Suppressor macrophage treated with lipopolysaccharide for 1 hour (primary cell): ENCODE results near the gene POR.

ENCODE experiments used
- DNase-seq, 3 donors: peaks; one replicate each; pipeline ENCODE4 v3.0.0-alpha.2; 2020 to 2022

Gene POR

DNA sequence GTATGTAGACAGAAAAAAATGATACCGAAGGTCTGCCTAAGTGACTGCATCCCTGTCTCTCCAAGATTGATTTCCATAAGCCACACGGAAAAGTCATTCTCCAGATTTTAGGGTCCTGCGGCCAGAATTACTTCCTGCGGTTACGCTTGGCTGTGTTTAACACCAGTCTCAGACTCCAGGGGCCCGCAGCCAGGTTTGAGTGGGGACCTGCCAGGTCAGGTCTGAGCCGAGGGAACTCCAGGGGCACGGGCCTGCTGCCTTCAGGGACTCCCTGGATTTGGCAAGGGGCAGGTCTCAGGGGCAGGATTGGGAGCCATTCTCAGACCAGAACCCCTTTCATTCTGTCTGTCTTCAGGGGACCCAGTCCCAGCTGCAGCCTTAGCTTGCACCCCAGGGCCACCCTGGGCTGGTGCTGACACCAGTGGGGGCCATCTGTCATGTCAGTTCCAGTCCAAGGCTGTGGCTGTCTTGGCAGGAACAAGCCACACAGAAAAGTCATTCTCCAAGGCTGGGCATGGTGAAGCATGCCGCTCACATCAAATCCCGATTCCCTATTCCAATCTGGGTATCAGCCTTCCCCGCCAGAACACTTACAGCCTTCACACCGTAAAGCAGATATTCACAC is 40.5 kb downstream of the POR start:
- DNase-seq, result no peak

DNA sequence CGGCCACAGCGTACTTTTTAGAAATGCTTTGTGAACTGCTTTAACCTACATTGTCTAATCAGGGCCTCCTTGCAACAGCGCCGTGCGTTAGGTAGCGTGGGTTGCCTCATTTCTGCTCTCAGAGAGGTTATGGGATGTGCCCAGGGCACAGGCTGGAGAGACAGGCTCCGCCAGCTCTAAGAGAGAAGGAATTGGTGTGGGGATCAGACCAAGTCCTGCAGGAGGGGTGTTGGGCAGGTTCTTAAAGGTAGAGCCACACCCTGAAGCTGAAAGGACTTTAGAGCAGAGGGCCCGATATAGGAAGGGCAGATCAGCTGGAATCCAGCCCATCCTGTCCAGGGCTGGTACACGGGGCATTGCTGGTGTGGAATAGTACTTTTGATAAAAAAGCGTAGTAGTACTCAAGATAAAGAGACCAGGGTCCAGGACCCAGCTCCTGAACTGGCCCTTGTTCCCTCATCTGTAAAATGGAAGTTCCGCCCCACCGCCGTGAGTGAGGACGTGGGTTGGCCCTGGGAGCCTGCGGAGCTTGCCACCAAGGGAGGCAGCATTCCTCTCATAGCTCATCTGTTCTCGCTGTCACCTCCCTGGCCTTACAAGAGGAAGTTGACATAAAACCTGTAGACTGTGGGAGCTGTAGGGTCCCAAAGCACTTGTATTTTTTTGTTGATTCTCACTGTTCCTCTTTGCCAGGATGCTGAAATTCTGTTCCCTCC is 42.2 kb downstream of the POR start:
- DNase-seq, result no peak

DNA sequence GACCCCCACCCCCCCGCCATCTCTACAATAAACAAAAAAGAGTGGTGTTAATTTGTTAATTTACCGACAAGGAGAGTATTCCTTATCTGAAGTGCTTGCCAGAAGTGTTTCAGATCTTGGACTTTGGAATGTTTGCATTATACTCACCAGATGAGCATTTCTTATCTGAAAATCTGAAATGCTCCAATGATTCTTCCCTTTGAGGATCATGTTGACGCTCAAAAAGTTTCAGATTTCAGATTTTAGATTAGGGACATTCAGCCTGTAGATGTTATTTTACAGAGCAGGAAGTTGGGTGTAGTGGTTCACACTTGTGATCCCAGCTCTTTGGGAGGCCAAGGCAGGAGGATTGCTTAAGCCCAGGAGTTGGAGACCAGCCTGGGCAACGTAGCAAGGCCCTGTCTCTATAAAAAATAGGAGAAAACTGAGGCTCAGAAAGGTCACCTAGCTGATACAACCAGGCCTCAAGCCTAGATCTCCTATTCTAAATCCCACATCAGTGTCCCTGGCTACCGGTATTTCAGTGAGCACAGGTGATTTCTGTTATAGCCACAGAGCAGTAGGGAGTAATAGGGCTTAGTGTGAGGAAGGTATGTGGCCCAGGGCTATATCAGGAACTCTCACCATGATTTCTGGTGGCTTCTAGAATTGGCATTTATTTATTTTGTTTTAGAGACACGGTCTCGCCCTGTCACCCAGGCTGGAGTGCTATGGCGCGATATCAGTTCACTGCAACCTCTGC is 44.0 kb downstream of the POR start:
- DNase-seq, result no peak

DNA sequence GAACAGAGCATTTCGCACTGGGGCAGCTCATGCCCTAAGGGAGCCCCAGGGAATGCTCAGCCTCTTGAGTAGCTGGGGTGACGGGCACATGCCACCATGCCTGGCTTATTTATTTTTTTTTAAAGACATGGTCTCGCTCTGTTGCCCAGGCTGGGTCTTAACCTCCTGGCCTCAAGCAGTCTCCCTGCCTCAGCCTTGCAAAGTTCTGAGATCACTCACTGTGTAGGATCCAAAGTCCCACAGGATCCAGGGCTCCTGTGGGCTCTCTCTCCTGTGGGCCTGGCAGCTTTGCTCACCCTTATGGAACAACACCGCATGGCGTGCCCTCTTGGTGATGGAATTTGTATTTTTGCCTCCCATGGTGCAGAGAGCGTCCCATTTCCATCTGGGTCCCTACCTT is 45.4 kb downstream of the POR start:
- DNase-seq, result no peak

DNA sequence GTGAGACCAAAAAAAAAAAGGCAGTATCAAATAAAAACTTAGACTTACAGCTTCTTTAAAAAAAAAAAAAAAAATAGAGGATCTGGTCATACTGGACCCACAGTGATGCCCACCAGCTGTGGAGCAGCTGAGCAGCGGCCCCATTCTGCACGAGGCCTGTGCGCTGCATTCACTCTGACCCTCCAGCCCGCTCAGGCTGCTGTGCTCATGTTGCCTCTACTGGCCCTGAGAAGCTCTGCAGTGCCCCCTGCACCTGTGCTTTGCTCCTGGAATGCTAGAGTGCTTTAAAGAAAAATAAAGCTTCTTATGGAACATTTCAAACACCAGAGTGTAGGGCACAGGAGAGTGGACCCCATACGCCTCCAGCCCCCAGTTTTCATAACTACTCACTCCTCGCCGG is 46.3 kb downstream of the POR start:
- DNase-seq, result no peak

- no peak for DNase-seq
These were observed 47.8 kb downstream of the POR start for GRCh38 chr7:75962607-75963380.

DNA sequence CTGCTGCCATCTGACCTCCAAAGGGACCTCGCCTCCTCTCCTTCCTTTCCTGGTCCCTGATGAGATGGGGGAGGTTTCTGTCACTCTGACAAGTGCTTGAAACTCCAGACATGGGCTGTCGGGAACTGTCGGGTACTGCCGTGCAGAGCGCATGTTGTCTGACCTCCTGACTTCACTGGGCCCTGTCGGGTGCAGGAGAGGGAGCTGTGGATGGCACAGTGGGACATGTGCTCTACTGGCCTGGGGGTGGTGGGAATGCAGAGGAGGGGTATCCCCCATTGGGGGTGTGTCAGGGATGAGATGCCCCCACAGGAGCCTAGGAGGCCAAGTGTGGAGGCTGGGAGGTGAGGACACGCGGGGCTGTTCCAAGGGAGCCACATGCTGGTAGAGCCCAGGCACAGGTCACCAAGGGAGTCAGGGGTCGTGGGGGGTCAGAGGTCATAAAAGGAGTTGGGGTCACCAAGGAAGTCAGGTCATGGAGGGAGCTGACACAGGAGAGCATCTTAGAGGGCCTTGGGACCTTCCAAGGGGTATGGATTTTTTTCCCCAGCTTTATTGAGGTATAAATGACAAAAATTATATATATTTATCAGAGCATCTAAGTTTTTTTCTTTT is 48.5 kb downstream of the POR start:
- no peak for DNase-seq

GRCh38 chr7:75965617-75966016 is 50.7 kb downstream of the POR start:
- no peak for DNase-seq

DNA sequence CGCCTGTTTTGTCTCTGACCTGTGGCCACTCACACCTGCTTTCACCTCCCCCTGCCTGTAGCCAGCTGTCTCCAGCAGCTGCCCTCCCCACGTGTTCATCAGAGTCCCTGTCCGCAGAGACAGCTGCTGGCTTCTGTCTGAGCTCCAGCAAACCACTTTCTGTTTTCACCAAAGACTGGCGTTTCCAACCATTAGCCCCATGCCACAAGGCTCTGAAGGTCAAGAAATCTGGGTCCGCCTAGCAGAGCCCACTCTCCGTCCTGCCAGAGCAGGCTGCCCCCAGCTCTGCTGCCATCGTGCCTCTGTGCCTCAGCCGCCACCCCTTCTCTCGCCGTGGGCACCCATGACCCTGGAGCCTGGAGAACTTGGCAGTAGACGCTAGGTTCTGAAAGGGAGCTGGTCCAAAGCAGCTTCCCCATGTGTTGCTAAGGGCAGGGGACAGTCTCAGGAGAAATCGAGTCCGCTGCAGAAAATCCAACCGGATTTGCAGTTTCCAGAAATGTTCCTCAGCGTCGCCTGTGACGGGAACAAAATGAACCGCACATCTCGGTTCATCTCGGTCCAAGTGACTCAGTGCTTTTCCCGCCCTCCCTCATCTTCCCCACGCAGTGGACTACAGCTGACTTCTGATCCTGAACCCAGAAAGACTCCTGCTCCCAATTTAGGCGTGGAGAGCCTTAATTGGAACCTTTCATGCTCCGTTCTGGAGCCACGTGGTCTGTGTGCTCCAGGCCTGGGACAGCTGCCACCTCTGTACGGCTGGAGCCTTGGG is 51.4 kb downstream of the POR start:
- no peak for DNase-seq

DNA sequence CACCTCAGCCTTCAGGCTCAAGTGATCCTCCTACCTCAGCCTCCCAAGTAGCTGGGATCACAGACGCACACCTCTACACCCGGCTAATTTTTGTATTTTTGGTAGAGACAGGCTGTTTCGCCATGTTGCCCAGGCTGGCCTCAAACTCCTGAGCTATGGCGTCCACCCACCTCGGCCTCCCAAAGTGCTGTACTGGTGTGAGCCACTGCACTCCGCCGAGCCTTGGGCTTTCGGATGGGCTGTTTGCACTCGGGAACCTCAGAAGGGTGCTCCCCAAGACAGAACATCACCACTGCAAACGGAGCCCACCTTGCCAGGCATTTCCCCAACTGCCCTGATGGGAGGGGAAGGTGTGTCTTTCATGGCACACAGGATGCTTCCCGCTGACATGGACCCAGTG is 52.1 kb downstream of the POR start:
- no peak for DNase-seq

GRCh38 chr7:75967487-75967997 is 52.6 kb downstream of the POR start:
- DNase-seq, result peak; percentile 65 to 67 (median 66)

- no peak for DNase-seq
These were observed 53.1 kb downstream of the POR start for GRCh38 chr7:75968012-75968411.

GRCh38 chr7:75968561-75969001 is 53.6 kb downstream of the POR start:
- DNase-seq, result no peak

GRCh38 chr7:75969182-75969581 is 54.2 kb downstream of the POR start:
- DNase-seq, result no peak

- no peak for DNase-seq
These were observed 54.9 kb downstream of the POR start for GRCh38 chr7:75969704-75970498.

DNA sequence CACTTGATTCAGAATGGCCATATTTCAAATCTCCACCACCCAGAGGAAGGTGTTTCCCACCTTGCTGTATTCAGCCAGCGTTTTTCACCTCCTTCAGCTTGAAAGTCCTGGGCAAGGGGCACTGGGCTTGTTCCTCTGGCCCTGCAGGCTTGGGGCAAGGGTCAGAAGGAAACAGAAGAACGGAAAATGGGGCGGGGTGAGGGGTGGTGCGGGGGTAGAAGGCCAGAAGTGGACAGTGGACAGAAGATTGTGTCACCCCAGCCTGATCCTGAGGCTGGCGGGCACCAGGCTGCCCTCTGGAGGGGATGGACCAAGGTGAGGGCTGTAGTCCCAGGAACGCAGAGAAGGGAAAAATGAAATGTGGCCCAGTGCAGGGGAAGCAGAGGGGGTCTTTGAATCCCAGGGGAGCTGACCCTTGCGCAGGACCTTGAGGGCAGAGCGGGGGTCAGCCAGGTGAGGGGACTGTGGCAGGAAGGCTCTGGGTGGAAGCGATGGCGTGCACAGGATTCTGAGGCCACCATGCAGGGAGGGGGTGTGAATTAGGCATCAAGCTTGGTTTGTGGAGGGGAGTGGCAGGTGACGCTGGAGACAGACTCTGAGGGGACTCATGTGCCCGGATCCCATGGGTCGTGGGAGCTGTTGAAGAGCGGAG is 56.5 kb downstream of the POR start:
- DNase-seq, result no peak

GRCh38 chr7:75971961-75972763 is 57.2 kb downstream of the POR start:
- DNase-seq, result peak; percentile 51 to 60 (median 56)

DNA sequence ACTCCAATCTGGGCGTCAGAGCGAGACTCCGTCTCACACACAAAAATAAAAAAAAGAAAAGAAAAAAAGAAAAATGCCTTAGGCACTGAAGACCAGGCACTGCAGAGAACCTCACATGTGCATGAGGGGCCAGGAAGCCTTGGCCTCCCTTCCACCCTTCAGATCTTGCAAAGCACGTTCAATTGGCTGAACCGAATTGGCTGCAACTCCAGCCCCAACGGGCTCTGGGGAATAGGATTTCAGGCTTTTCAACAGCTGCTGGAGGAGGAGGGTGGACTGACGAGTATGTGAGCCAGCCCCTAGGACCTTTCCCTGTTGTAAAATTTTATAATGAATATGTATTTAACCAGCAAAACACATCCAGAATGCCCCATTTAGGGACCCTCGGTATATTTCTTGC is 62.8 kb downstream of the POR start:
- no peak for DNase-seq

GRCh38 chr7:75979759-75980429 is 64.9 kb downstream of the POR start:
- DNase-seq, result no peak
